Mucosa of rectum (tissue), 2 donors: ENCODE results near the gene OR4Q3.
"Not testable (repeated sequence)": the region's sequence is repeated elsewhere in the genome, so short reads cannot be mapped to it uniquely, and the experiment has no call there.

Source experiments
- H3K27ac ChIP-seq, 2 donors: one replicate each; pipeline ENCODE4 v1.7.0; 2013; ENCODE audit warnings: inconsistent platforms in 2 of 2, low read depth in 2 of 2, low read length in 2 of 2
- H3K27me3 ChIP-seq, 2 donors: one replicate each; pipeline ENCODE4 v1.7.0; 2013; ENCODE audit warnings: low read length in 2 of 2; ENCODE audit not compliant: control insufficient read depth in 2 of 2, insufficient read depth in 2 of 2
- H3K36me3 ChIP-seq, 2 donors: one replicate each; pipeline ENCODE4 v1.7.0; 2013; ENCODE audit warnings: low read length in 2 of 2; ENCODE audit not compliant: control insufficient read depth in 2 of 2, insufficient read depth in 2 of 2
- H3K4me1 ChIP-seq, 2 donors: one replicate each; pipeline ENCODE4 v1.7.0; 2013; ENCODE audit warnings: low read length in 2 of 2, mild to moderate bottlenecking in 1 of 2; ENCODE audit not compliant: control insufficient read depth in 2 of 2, insufficient read depth in 2 of 2
- H3K4me3 ChIP-seq, 2 donors: one replicate each; pipeline ENCODE4 v1.7.0; 2013; ENCODE audit warnings: low read length in 2 of 2
- H3K9ac ChIP-seq, 2 donors: one replicate each; pipeline ENCODE4 v1.7.0; 2013; ENCODE audit warnings: low read length in 2 of 2, low read depth in 1 of 2, mild to moderate bottlenecking in 1 of 2
- H3K9me3 ChIP-seq, 2 donors: one replicate each; pipeline ENCODE4 v1.7.0; 2013; ENCODE audit warnings: low read length in 2 of 2; ENCODE audit not compliant: control insufficient read depth in 2 of 2
- donor health status: healthy.
- donor health status: Normal muscosa, but diverticular disease.

OR4Q3 gene

DNA sequence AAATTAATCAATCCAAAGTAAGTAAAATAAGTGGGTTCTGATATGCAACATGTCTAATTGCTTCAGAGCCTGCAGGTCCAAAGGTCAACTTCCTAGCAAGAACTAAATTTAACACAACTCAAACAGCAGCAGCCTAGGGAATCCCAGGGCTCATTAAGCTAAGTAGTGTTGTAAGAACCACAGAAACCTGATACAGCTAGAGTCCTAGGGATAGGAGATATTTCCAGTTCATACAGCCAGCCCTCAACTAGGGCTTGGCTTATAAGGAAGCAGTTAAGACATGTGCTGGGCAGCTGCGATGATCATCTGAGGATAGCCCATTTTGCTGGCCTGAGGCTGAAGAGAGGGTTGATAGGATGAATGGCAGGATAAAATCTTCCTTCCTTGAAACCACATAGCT, at the start of gene OR4Q3:
TSS of gene OR4Q3 (plus strand) at position 316 of the 400 bp plus-strand sequence.
- Histone ChIP-seq H3K36me3 (no peaks in the 10 kb centered on the region), H3K9ac (no peak within 1 kb of the TSS), H3K4me3 (no peak within 1 kb of the TSS), H3K27me3 (no peaks in the 10 kb centered on the region), H3K27ac (no peak within 1 kb of the TSS), H3K4me1 (no peaks in the 10 kb centered on the region), H3K9me3 (no peaks in the 10 kb centered on the region)

DNA sequence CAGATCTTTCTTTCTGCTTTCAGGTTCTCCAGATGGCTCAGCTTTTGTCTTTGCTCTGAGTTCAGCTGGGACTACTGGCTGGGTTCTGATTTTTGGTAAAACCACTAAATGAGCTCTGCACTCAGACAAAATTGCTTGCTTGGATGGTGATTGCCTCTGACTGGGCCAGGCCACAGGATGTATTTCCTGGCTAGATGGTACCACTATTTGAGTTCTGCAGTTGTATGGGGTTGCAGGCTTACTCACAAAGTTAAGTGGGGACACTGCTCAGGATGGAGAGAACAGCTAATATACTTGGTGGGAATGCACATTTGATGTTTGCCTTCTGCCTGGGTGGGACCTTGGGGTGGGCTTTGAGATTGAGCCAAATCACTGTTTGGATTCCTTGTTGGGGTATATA, 14.0 kb upstream of the OR4Q3 start:
- Histone ChIP-seq H3K27ac (no peak overlapping the region), H3K4me3 (no peak overlapping the region), H3K9me3 (no peaks in the 10 kb centered on the region), H3K36me3 (no peaks in the 10 kb centered on the region), H3K27me3 (no peaks in the 10 kb centered on the region), H3K9ac (no peak overlapping the region), H3K4me1 (no peaks in the 10 kb centered on the region)

DNA sequence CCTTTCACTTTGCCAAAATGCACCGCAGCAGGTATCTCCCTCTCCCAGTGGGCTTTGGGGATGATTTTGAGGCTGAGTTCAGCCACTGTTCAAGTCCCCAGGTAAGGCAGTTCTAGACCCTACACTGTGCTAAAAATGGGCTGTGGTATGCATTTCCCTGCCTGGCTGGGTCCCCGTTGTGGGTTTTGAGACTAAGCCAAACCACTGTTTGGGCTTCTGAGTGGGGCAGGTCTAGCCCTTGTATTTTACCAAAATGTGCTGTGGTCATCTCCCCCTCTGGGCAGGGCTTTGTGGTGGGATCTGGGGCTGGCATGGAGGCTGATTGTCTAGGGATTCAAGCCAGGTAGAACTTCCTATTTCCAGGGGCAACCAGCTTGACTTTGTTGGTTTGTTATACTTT, 13.6 kb upstream of the OR4Q3 start:
- Histone ChIP-seq H3K4me3 (no peak overlapping the region), H3K27ac (no peak overlapping the region), H3K36me3 (no peaks in the 10 kb centered on the region), H3K4me1 (no peaks in the 10 kb centered on the region), H3K9me3 (no peaks in the 10 kb centered on the region), H3K27me3 (no peaks in the 10 kb centered on the region), H3K9ac (no peak overlapping the region)

DNA sequence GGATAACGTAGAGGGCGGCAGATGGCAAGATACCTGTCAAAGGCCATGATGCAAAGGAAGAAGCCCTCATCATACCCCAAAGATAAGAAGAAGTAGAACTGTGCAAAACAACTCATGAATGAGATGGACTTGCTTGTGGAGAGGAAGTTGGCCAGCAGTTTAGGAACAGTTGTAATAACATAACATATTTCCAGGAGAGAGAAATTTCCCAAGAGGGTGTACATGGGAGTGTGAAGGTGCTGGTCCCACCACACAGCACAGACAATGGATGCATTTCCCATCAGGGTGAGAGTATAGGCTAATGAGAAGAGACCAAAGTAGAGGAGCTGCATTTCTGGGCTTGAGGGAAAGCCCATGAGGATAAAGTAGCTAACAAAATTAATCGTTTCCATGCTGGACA, 9.5 kb upstream of the OR4Q3 start:
- not testable (repeated sequence) for H3K9ac ChIP-seq, H3K4me3 ChIP-seq, H3K9me3 ChIP-seq, H3K27me3 ChIP-seq, H3K36me3 ChIP-seq, H3K27ac ChIP-seq, H3K4me1 ChIP-seq

DNA sequence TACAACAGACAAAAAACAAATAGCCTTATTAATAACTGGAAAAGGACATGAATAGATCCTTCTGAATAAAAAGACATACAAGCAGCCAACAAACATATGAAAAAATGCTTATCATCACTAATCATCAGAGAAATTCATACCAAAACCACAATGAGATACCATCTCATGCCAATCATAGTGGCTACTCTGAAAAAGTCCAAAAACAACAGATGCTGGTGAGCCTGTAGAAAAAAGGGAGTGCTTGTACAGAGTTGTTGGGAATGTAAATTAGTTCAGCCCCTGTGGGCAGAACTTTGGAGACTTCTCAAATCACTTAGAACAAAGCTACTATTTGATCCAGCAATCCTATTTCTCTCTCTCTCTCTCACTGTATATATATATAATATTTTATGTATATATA, 8.9 kb downstream of the OR4Q3 start:
- H3K9me3 ChIP-seq, H3K27ac ChIP-seq, H3K4me1 ChIP-seq, H3K9ac ChIP-seq, H3K27me3 ChIP-seq, H3K4me3 ChIP-seq, H3K36me3 ChIP-seq: not testable (repeated sequence)

DNA sequence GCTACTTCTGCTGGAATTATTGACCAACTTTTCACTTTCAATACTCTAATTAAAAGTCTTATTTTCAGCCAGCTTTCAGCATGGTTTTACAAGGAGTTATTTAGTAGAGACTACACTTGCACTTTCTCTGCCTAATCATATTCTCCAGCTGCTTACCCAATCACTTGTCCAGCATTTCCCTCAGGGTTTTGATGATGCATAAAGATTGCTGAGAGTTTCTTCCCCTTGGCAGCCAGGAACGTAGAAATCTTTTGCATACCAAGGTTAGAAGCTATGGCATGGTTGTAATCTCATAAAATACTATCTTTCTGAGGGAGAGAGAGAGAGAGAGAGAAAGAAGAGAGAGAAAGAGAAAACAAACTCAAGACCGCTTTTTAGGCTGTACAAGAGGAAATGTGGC, 10.8 kb downstream of the OR4Q3 start:
- no peaks in the 10 kb centered on the region for H3K4me1 ChIP-seq
- H3K27me3 ChIP-seq, result no peaks in the 10 kb centered on the region
- H3K36me3 ChIP-seq, result no peaks in the 10 kb centered on the region
- H3K9ac ChIP-seq, result no peak overlapping the region
- H3K4me3 ChIP-seq, result no peak overlapping the region
- H3K27ac ChIP-seq, result no peak overlapping the region
- H3K9me3 ChIP-seq, result no peaks in the 10 kb centered on the region

DNA sequence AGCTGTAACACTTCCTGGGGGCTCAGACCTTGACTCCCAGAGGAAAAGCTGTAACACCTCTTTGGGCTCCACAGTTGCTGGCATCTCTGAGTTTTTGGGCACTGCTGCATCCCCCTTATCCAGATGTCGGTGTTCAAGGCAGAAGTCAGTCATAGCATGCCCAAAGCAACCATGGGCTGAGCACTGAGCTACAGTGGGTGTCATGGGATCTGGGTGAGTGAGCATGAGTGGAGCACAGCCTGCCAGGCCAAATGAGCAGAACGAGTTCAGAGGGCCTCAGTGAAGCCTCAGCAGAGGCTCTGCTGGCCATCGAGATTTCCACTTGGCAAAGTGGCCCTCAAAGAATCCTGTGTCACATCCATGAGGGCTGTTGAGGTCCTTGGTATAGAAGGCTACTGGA, 28.1 kb downstream of the OR4Q3 start:
- not testable (repeated sequence) for H3K27ac ChIP-seq, H3K4me3 ChIP-seq, H3K4me1 ChIP-seq, H3K27me3 ChIP-seq, H3K9ac ChIP-seq, H3K9me3 ChIP-seq, H3K36me3 ChIP-seq

DNA sequence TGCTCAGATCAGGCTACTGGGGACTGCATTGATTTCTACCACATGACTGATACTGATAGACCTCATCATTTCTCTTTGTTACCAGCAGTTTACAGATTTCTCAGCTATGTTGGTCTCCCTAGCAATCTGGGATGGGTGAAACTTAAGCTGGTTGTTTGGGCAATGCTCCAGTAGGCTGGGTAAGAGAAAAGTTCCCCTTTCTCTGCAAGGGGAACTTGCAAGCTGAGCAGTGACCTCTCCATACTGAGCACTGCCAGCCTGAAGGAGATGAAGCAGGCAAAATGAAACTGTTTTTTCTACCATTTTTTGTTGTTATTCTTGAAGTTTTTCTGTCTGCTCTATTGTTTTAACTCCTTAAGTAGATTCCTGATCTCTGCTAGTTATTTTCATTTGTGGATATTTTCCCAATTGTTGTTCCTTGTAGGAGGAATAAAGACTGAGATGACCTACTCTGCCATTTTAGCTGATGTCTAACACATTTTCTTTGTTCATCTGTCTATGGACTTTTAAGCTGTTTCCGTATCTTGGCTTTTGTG, 28.6 kb downstream of the OR4Q3 start:
- Histone ChIP-seq H3K9ac (no peak overlapping the region), H3K4me1 (no peaks in the 10 kb centered on the region)

DNA sequence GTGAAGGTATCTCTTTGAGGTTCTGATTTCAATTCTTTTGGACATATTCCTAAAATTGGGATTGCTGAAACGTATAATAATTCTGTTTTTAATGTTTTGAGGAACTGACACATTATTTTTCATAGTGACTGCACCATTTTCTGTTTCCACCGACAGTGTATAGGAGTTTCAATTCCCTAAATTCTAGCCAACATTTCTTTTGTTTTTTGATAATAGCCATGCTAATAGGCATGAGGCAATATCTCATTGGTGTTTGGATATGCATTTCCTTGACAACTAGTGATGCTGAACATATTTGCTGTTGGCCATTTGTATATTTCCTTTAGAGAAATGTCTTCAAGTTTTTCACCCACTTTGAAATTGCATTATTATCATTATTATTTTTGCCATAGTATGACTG, 29.1 kb downstream of the OR4Q3 start:
- H3K4me1 ChIP-seq, H3K27ac ChIP-seq, H3K9ac ChIP-seq, H3K9me3 ChIP-seq, H3K36me3 ChIP-seq, H3K27me3 ChIP-seq, H3K4me3 ChIP-seq: not testable (repeated sequence)

More for the DNA sequence above, 28.6 kb downstream of the OR4Q3 start:
- Histone ChIP-seq H3K4me3 (no peak overlapping the region), H3K27me3 (no peaks in the 10 kb centered on the region), H3K9me3 (peaks cover 0 to 7% of the 10 kb centered on the region in 2 donors), H3K27ac (no peak overlapping the region), H3K36me3 (no peaks in the 10 kb centered on the region)

DNA sequence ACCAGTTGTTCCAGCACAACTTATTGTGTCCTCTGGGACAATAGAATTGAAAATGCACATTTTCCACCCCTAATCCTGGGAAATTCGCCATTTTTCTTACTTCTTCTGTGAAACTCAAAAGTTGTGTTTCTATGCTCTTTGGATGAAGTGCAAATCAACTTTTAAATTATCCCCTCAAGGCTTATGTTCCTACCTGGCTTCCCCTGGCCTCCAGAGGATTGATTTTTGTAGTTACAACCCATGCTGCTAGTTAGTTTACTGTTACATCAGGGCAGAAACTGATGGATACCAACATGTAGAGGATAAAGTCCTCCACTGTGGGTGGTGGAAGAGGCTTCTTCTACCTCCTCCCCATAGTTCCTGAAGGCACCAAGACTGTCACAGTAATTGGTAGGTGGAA, 29.8 kb downstream of the OR4Q3 start, which contains the start of gene OR4M1:
TSS of gene OR4M1 (plus strand) at position 301 of the 400 bp plus-strand sequence. CDS start 6,819 bp downstream, outside the sequence.
- not testable (repeated sequence) for H3K9me3 ChIP-seq, H3K27ac ChIP-seq, H3K9ac ChIP-seq, H3K36me3 ChIP-seq, H3K4me1 ChIP-seq, H3K4me3 ChIP-seq, H3K27me3 ChIP-seq

DNA sequence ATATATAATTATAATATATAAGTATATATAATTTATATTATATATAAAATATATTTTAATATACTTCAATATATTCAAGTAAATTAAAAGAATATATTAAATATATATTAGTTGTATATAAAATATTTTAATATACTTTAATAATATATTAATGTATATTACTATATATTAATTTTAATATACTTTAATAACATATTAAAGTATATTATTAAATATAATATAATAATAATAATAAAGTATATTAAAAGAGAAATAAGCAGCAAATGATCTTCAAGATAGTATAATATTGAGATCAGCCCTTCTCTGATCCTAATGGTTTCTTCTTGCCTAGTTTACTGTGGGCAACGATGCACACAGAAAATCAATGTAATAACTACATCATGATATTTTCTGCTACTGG, 32.2 kb downstream of the OR4Q3 start:
- peaks cover 0 to 10% of the 10 kb centered on the region in 2 donors for H3K9me3 ChIP-seq

More for the DNA sequence above, 32.2 kb downstream of the OR4Q3 start:
- Histone ChIP-seq H3K27me3 (no peaks in the 10 kb centered on the region), H3K36me3 (no peaks in the 10 kb centered on the region), H3K4me1 (no peaks in the 10 kb centered on the region), H3K27ac (no peak overlapping the region), H3K4me3 (no peak overlapping the region), H3K9ac (no peak overlapping the region)
